Epithelial cell of esophagus (primary cell): ENCODE data around the gene SERPINB10.

Experiments used
- DNase-seq: peaks from one replicate; pipeline ENCODE4 v3.0.0; 2010; ENCODE audit warnings: low read depth
- H3K4me3 ChIP-seq: 2 replicates; pipeline ENCODE4 v1.5.1; 2011; ENCODE audit warnings: mild to moderate bottlenecking, low read length, control low read depth
- CTCF ChIP-seq: IDR thresholded peaks from 2 replicates; pipeline ENCODE4 v1.5.1; 2011; ENCODE audit warnings: low read depth, mild to moderate bottlenecking, low read length, control low read depth, inconsistent platforms; ENCODE audit not compliant: insufficient read depth; ENCODE audit errors: missing control alignments

The SERPINB10 gene

DNA sequence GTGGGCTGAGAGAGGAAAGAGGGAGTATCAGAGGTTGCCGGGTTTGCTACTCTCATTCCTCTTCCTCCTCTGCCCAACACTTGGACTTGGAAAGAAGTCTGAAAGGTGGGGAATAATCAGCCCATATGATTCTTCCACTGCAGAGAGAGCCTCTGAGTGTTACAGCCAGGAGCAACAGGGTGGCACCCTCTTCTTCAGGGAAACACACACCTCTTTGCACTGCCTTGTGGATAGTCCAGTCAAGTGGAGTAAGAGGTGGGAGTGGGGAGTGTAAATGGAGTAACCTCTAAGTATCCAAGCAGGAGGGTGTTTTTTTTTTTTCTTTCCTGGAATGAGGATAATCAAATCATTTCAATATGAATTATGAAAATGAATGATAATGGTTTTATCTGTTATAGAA, 53.1 kb downstream of the SERPINB10 start:
- DNase-seq, result no peak
- TF ChIP-seq CTCF, result no peak
- H3K4me3 ChIP-seq, result no peak overlapping the region

- no peak overlapping the region for H3K4me3 ChIP-seq
- no peak for DNase-seq
- TF ChIP-seq CTCF, result no peak
These were observed 53.8 kb downstream of the SERPINB10 start for GRCh38 chr18:63961435-63961980.

GRCh38 chr18:63962137-63962536, 54.4 kb downstream of the SERPINB10 start:
- no peak for TF ChIP-seq CTCF
- peak; percentile 85 for DNase-seq
- no peak overlapping the region for H3K4me3 ChIP-seq

GRCh38 chr18:63963615-63964256, 56.0 kb downstream of the SERPINB10 start:
- peak; percentile 83 for DNase-seq
- TF ChIP-seq CTCF, result peak; percentile 96
- no peak overlapping the region for H3K4me3 ChIP-seq

GRCh38 chr18:63964908-63965307, 57.1 kb downstream of the SERPINB10 start:
- TF ChIP-seq CTCF, result no peak
- H3K4me3 ChIP-seq, result no peak overlapping the region
- DNase-seq, result no peak

GRCh38 chr18:63965716-63966330, 58.1 kb downstream of the SERPINB10 start:
- DNase-seq, result peak; percentile 34
- no peak overlapping the region for H3K4me3 ChIP-seq
- TF ChIP-seq CTCF, result no peak
